Parathyroid adenoma (tissue), 2 donors: ENCODE data around the gene ASIC4.
A peak's percentile ranks its signal among the peaks of the same experiment; 100 is the strongest.

Experiments used
- H2AFZ ChIP-seq: fragments of 300-600 bp; sonication (generic); one replicate; pipeline ENCODE4 v1.7.0; 2017; ENCODE audit warnings: antibody characterized with exemption, mild to moderate bottlenecking
- H3K27ac ChIP-seq: fragments of 300-600 bp; sonication (generic); one replicate; pipeline ENCODE4 v1.7.0; 2017
- H3K27me3 ChIP-seq: fragments of 300-600 bp; sonication (generic); one replicate; pipeline ENCODE4 v1.7.0; 2017; ENCODE audit warnings: low read length; ENCODE audit not compliant: control insufficient read depth, insufficient read depth
- H3K36me3 ChIP-seq: fragments of 300-600 bp; sonication (generic); one replicate; pipeline ENCODE4 v1.7.0; 2017; ENCODE audit warnings: low read length; ENCODE audit not compliant: control insufficient read depth, insufficient read depth
- H3K4me1 ChIP-seq: fragments of 300-600 bp; sonication (generic); one replicate; pipeline ENCODE4 v1.7.0; 2017; ENCODE audit warnings: control low read depth
- H3K4me2 ChIP-seq: fragments of 300-600 bp; sonication (generic); one replicate; pipeline ENCODE4 v1.7.0; 2017; ENCODE audit warnings: low read length
- H3K4me3 ChIP-seq: fragments of 300-600 bp; sonication (generic); one replicate; pipeline ENCODE4 v1.7.0; 2017; ENCODE audit warnings: low read depth, low read length
- H3K79me2 ChIP-seq: fragments of 300-600 bp; sonication (generic); one replicate; pipeline ENCODE4 v1.7.0; 2017; ENCODE audit warnings: control low read depth
- H3K9ac ChIP-seq: fragments of 300-600 bp; sonication (generic); one replicate; pipeline ENCODE4 v1.7.0; 2017; ENCODE audit warnings: mild to moderate bottlenecking
- H3K9me3 ChIP-seq: fragments of 300-600 bp; sonication (generic); one replicate; pipeline ENCODE4 v1.7.0; 2017; ENCODE audit warnings: low read length; ENCODE audit not compliant: control insufficient read depth
- TF ChIP-seq, protein P1 (sequence below): fragments of 300-600 bp; sonication (generic); IDR thresholded peaks from one replicate; pipeline ENCODE4 v1.7.0; 2017; ENCODE audit warnings: antibody characterized with exemption, mild to moderate bottlenecking
- donor health status: primary hyperparathyroidism.

The ASIC4 gene

DNA sequence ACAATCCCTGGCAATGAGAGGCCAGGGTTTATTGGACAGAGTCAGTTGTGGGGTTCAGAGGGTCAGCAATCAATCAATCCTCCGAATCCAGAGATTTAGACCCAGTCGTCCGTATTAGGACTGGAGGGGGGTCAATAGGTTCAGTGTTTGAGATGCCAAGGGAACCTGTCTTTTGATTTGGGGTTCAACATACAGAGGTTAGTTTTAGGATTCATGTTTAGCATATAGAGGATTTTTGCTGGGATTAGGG is 15.3 kb upstream of the ASIC4 start:
- peak overlapping the region; percentile 68 for H3K27ac ChIP-seq
- peaks cover 13% of the 10 kb centered on the region for H3K4me1 ChIP-seq
- peak overlapping the region; percentile 70 for H2AFZ ChIP-seq
- H3K4me3 ChIP-seq: peak overlapping the region; percentile 82
- H3K36me3 ChIP-seq: no peaks in the 10 kb centered on the region
- TF ChIP-seq, protein P1, sequence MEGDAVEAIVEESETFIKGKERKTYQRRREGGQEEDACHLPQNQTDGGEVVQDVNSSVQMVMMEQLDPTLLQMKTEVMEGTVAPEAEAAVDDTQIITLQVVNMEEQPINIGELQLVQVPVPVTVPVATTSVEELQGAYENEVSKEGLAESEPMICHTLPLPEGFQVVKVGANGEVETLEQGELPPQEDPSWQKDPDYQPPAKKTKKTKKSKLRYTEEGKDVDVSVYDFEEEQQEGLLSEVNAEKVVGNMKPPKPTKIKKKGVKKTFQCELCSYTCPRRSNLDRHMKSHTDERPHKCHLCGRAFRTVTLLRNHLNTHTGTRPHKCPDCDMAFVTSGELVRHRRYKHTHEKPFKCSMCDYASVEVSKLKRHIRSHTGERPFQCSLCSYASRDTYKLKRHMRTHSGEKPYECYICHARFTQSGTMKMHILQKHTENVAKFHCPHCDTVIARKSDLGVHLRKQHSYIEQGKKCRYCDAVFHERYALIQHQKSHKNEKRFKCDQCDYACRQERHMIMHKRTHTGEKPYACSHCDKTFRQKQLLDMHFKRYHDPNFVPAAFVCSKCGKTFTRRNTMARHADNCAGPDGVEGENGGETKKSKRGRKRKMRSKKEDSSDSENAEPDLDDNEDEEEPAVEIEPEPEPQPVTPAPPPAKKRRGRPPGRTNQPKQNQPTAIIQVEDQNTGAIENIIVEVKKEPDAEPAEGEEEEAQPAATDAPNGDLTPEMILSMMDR: no peak
- peak overlapping the region; percentile 88 for H3K4me2 ChIP-seq
- H3K9ac ChIP-seq: no peak overlapping the region
- H3K27me3 ChIP-seq: no peaks in the 10 kb centered on the region
- no peaks in the 10 kb centered on the region for H3K9me3 ChIP-seq
- H3K79me2 ChIP-seq: no peaks in the 10 kb centered on the region

DNA sequence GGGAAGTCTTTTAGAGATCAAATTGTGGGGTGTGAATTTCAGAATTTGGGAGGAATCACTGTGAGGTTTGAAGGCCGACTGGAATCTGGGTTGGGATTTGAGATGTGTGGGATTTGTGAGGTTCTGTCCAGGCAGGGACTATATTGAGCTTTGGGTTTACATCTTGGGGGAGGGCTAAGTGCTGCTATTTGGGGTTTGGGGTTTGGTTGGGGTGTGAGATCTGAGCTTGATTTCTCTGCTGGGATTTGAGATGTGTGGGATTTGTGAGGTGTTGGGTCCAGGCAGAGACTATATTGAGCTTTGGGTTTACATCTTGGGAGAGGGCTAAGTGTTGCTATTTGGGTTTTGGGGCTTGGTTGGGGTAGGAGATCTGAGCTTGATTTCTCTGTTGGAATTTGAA is 14.7 kb upstream of the ASIC4 start:
- Histone ChIP-seq H3K9ac (no peak overlapping the region), H3K4me3 (peak overlapping the region; percentile 82)

DNA sequence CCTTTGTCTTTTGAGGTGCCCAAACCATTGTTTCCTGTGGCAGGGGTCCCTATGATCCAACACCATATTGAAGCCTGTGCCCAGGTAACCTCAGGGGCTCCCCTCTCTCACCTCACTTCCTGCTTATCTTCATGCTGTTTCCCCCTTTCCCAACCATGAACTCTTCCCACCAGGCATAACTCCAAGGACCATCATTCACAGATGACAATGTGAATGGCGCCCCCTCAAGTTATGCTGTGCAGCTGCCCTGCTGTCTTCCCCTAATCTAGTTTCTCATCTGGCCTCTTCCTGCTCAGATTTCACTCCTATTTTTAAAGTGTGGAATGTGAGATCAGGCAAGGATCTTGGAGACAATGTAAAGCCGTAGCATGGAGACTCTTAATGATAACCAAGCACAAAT is 14.1 kb upstream of the ASIC4 start:
- H2AFZ ChIP-seq: no peak overlapping the region
- H3K27ac ChIP-seq: no peak overlapping the region
- H3K9me3 ChIP-seq: no peaks in the 10 kb centered on the region
- H3K36me3 ChIP-seq: no peaks in the 10 kb centered on the region
- H3K9ac ChIP-seq: no peak overlapping the region
- H3K4me2 ChIP-seq: peak overlapping the region; percentile 7
- no peak overlapping the region for H3K4me3 ChIP-seq
- H3K79me2 ChIP-seq: no peaks in the 10 kb centered on the region
- H3K4me1 ChIP-seq: peaks cover 13% of the 10 kb centered on the region
- TF ChIP-seq, protein P1: peak; percentile 30
- no peaks in the 10 kb centered on the region for H3K27me3 ChIP-seq

More for the DNA sequence above, 14.7 kb upstream of the ASIC4 start:
- Histone ChIP-seq H3K4me1 (peaks cover 13% of the 10 kb centered on the region), H3K27ac (no peak overlapping the region), H3K9me3 (no peaks in the 10 kb centered on the region), H3K27me3 (no peaks in the 10 kb centered on the region), H3K4me2 (peak overlapping the region; percentile 88), H2AFZ (no peak overlapping the region), H3K36me3 (no peaks in the 10 kb centered on the region), H3K79me2 (no peaks in the 10 kb centered on the region)
- TF ChIP-seq, protein P1: no peak

DNA sequence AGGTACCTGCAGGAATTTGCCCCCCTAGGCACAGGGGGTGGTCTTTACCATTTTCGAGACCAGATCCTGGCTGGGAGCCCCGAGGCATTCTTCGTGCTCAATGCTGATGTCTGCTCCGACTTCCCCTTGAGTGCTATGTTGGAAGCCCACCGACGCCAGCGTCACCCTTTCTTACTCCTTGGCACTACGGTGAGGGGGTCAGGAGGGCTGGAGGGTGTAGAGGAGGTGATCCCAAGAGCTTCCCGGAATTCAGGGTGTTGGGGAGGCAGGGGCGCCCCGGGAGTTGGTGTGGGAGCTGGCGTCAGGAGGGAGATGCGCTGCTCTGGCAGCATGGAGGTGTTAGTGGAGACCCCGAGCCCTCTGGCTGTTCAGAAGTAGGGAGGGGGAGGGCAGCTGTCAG is 12.4 kb upstream of the ASIC4 start:
- Histone ChIP-seq H3K27ac (no peak overlapping the region), H3K4me1 (peaks cover 13% of the 10 kb centered on the region), H3K36me3 (no peaks in the 10 kb centered on the region), H3K79me2 (no peaks in the 10 kb centered on the region), H3K9me3 (no peaks in the 10 kb centered on the region), H3K9ac (no peak overlapping the region), H3K4me3 (no peak overlapping the region), H3K27me3 (no peaks in the 10 kb centered on the region), H3K4me2 (no peak overlapping the region), H2AFZ (no peak overlapping the region)
- TF ChIP-seq, protein P1: no peak

DNA sequence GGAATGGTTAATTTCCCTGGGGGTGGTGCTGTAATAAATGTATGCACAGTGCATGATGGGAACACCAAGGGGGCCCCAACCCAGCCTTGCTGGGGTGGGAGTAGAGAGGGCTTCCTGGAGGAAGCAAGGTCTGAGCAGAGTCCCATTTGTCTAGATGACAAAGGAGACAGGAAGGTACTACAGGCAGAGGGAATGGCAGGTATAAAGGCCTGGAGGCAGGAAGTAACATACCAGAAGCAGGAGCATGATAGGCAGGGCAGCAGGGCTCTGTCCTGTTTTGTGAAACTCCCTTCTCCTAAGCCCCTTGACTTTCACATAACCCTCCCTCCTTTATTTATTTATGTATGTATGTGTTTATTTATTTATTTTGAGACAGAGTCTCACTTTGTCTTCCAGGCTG is 11.7 kb upstream of the ASIC4 start:
- H3K27me3 ChIP-seq: no peaks in the 10 kb centered on the region

More for the DNA sequence above, 11.7 kb upstream of the ASIC4 start:
- Histone ChIP-seq H3K79me2 (no peaks in the 10 kb centered on the region), H3K4me2 (no peak overlapping the region), H2AFZ (no peak overlapping the region), H3K4me3 (no peak overlapping the region), H3K4me1 (peaks cover 11% of the 10 kb centered on the region), H3K36me3 (no peaks in the 10 kb centered on the region), H3K27ac (no peak overlapping the region), H3K9me3 (no peaks in the 10 kb centered on the region), H3K9ac (no peak overlapping the region)
- TF ChIP-seq, protein P1: no peak
